ENCODE results near the gene LRFN4. TPM values are rescaled to one million over a fixed set of nuclear protein-coding genes. Genes with fewer than 3 reads are reported as not detected.

Gene LRFN4
- total and polyA plus RNA-seq, 2 of the 8 experiments (the other 6 are each of a cell fraction or from before 2014, with no cell fraction given), result 49.8 to 64.3 TPM

- CTCF ChIA-PET (ENCODE audit: partially characterized antibody), result interaction anchor here (1.0 to 2.1 kb wide), 3 partner anchors 18 to 128 kb away, joined by 3 to 6 read pairs (median 5); no protein-coding TSS in a partner anchor
- no peak overlapping the region for H2BK20ac ChIP-seq (ENCODE audit: low read length)
- H3K4me1 ChIP-seq (replicated peaks in 1 of 4; ENCODE audit: control insufficient read depth in 3 of 4, insufficient read depth in 4 of 4, low read length in 3 of 4), result no peaks in the 10 kb centered on the region
- no peak overlapping the region for H3K23ac ChIP-seq (ENCODE audit: insufficient read length)
- H2AFZ ChIP-seq (ENCODE audit: low read length), result no peak overlapping the region
- TF ChIP-seq SIX5 (IDR thresholded peaks at IDR 0.05; ENCODE audit: low read depth, low read length), result no peak
- no peak overlapping the region for H3K4ac ChIP-seq (replicated peaks; ENCODE audit: insufficient read length, low read depth, low read length)
- FAIRE-seq (no peak), DNase-seq (ENCODE audit: low read depth in 1 of 2, low spot score in 2 of 2) (no peak)
- no peaks in the 10 kb centered on the region for H3K9me3 ChIP-seq (ENCODE audit: insufficient read depth in 2 of 2, low read depth in 1 of 2, low read length in 1 of 2)
- no peak overlapping the region for H4K8ac ChIP-seq (ENCODE audit: extremely low read depth, insufficient read depth, low read length)
- no peak overlapping the region for H3K9ac ChIP-seq (replicated peaks in 1 of 4; ENCODE audit: extremely low read depth in 1 of 4, low read depth in 3 of 4, low read length in 3 of 4)
- H2AK5ac ChIP-seq (ENCODE audit: low read depth, low read length), result no peak overlapping the region
- POLR2A ChIA-PET (ENCODE audit: partially characterized antibody), result no interaction called here
- H3K56ac ChIP-seq (replicated peaks; ENCODE audit: insufficient read length, low read depth, low read length), result no peak overlapping the region
- peaks cover 2 to 12% (median 3%) of the 10 kb centered on the region in 4 experiments; a peak in 3 of 8 replicates for H3K36me3 ChIP-seq (ENCODE audit: control insufficient read depth in 2 of 4, insufficient read depth in 4 of 4, low read length in 3 of 4)
- no peaks in the 10 kb centered on the region for H3K27me3 ChIP-seq (replicated peaks in 1 of 4; ENCODE audit: control insufficient read depth in 3 of 4, extremely low read depth in 1 of 4, insufficient read depth in 3 of 4, low read length in 3 of 4)
- no peak overlapping the region for H3K18ac ChIP-seq (ENCODE audit: extremely low read depth, low read length)
- H3K4me2 ChIP-seq (ENCODE audit: insufficient read depth in 1 of 2, low read depth in 2 of 2, low read length in 2 of 2), result no peak overlapping the region
- H4K91ac ChIP-seq (replicated peaks; ENCODE audit: insufficient read length, low read length), result no peak overlapping the region
- H3K79me1 ChIP-seq (ENCODE audit: low read depth, low read length), result no peaks in the 10 kb centered on the region
- H2BK5ac ChIP-seq (ENCODE audit: low read depth, low read length), result no peak overlapping the region
- no peaks in the 10 kb centered on the region for H4K20me1 ChIP-seq (replicated peaks in 1 of 2; ENCODE audit: control insufficient read depth in 1 of 2, insufficient read depth in 2 of 2, low read length in 2 of 2)
- no peaks in the 10 kb centered on the region for H3K79me2 ChIP-seq (ENCODE audit: control insufficient read depth in 1 of 2, insufficient read depth in 2 of 2, low read length in 2 of 2)
- no peaks in the 10 kb centered on the region for H3K23me2 ChIP-seq (ENCODE audit: low read depth, low read length)
- no peak overlapping the region for H2BK120ac ChIP-seq (replicated peaks; ENCODE audit: low read depth, low read length)
- no peak overlapping the region for H2BK15ac ChIP-seq (ENCODE audit: low read length)
- H4K5ac ChIP-seq (ENCODE audit: insufficient read length, low read depth, low read length), result no peak overlapping the region
- WGBS, 2 experiments (ENCODE audit: extremely low coverage in 1 of 2, insufficient coverage in 1 of 2, insufficient read length in 1 of 2, insufficient replicate concordance in 2 of 2, low coverage in 1 of 2, low lambda C conversion rate in 2 of 2, missing lambda C conversion rate in 1 of 2), result 88% methylated on average over 3 of the region's 3 CpGs; no CpG with 5 or more reads in 1 of the 2 experiments
- H2BK12ac ChIP-seq (ENCODE audit: low read depth, low read length), result no peak overlapping the region
- no peak overlapping the region for H3K4me3 ChIP-seq (ENCODE audit: extremely low read depth in 1 of 4, insufficient read depth in 2 of 4, low read depth in 3 of 4, low read length in 4 of 4)
- no peak overlapping the region for H3K14ac ChIP-seq (ENCODE audit: insufficient read length)
- H3K27ac ChIP-seq (ENCODE audit: low read depth, low read length), result no peak overlapping the region
Observed at GRCh38 chr11:66820381-66820780, 36.5 kb upstream of the LRFN4 start.

Data from H1 (cell line).